ENCODE data around the gene TMEM220.
"Not testable (repeated sequence)": the region's sequence is repeated elsewhere in the genome, so short reads cannot be mapped to it uniquely, and the experiment has no call there.

The TMEM220 gene

GRCh38 chr17:10727192-10727591, 2.6 kb downstream of the TMEM220 start:
- DNase-seq: no peak

- DNase-seq: no peak
Measured at GRCh38 chr17:10726196-10726595, 3.6 kb downstream of the TMEM220 start.

- no peak for DNase-seq
Measured at GRCh38 chr17:10725262-10725661, 4.6 kb downstream of the TMEM220 start.

- DNase-seq: no peak
Measured at GRCh38 chr17:10724546-10725195, 5.2 kb downstream of the TMEM220 start.

GRCh38 chr17:10718547-10718946, 11.3 kb downstream of the TMEM220 start:
- DNase-seq: no peak

DNA sequence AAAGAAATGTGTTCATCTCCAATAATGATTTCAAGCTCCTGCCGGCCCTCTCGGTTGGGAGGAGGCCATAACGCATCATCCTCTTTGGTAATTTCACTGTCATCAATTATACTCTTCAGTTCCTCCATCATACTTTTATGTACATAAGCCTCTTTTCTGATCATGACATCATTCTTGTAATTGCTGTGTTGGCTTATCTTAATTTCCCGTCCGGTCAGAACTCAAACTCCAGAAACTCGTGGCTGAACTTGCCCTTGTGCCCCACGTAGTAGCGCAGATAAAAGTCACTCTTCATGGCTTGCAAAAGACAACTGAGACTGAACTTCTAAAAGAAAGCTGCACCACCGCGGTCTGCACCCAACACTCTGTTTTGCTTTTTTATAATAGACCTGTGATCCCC, 13.6 kb downstream of the TMEM220 start:
- DNase-seq: no peak

DNA sequence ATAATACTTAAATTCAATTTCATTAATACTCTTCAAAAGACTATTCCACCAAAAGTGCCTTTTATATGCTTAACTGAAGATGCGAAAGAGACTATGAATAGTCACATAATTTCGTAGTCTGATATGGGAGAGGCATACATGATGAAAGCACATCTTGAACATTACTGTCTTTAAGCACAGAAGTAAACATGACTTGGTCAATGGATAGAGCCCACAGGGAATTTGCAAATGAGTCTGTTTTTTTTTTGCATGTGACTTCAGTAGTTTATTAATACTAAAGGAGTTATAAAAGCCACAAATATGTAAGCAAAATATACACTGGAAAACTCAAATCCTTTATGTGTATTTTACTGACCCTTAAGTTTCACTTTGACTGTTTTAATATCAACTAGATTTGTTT, 16.5 kb downstream of the TMEM220 start:
- no peak for DNase-seq

GRCh38 chr17:10705727-10706126, 24.1 kb downstream of the TMEM220 start:
- no peak for DNase-seq

DNA sequence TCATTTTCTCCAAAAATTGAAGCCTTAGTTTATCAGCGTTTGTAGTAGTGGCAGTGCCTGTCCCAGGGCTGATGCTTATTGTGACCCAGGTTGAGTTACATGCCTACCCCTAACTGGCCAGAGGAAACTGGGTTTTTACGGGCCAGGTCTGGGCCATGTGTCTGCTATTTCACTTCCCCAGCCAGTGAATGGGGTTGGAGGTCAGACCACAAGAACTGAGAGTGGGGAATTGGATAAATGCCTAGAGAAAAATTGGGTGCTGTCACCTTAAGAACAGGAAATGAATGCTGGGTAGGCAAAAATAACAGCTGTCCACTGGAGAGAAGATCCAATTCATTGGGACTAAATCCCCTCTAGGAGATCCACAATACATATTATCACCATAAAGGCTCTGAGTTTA, 27.2 kb downstream of the TMEM220 start:
- no peak for DNase-seq

- no peak for DNase-seq
Measured at GRCh38 chr17:10699856-10700255, 30.0 kb downstream of the TMEM220 start.

DNA sequence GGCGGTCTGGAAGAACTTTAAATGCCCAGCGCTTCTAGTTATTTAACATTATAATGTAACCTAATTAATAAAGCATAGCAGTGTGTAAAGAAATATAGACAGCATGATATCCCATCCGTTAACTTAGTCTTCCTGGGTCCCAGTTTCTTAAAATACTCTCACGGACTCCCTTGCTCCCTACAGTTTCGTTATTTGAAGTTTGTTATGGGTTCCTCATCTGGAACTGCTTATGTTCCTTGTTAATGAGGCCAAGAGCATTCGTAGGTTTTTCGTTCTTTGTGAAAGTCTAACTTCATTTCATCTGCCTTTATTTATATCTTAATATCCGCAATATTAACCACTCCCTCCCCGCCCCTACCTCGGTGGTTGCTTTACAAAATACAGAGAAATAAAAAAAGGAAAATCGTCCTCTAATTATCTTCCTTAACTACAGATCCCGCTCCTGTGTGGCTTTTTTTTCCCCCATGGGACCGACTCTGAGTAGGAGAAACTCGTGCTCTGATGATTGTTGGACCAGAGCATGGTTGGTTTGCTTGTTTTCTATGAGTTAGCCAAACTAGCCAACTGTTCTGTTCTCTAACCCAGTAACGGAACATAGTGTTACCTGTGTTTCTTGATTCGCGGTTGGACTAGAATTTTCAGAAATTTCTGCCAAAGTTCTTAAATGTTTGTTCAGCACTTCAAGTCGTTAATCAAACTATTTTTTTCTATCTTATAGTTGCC, 31.6 kb downstream of the TMEM220 start:
- peak; percentile 9 for DNase-seq

GRCh38 chr17:10697092-10698081, 32.4 kb downstream of the TMEM220 start, which contains the start of the genes ADPRM and SCO1:
ADPRM (plus strand) TSS chr17:10697594; CDS start chr17:10704927, 7,333 bp downstream.
SCO1 (minus strand) TSS chr17:10697533; CDS start chr17:10697507, 26 bp downstream.
- DNase-seq: peak; percentile 95

DNA sequence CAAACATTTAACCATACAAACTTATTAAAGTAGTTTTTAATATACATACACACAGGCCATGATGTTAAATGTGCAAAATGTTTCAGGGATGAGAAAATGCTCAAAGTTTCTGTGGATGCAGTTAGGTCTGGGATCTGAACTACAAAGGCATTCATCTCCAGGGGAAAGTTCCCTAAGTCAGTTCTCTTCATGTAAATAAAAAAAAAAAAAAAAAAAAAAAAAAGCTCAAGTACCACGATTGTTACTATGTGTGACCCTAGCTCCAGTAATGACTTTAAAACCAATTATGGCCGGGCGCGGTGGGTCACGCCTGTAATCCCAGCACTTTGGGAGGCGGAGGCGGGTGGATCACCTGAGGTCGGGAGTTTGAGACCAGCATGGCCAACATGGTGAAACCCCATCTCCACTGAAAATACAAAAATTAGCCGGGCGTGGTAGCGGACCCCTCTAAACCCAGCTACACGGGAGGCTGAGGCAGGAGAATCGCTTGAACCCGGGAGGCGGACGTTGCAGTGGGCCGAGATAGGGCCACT, 33.9 kb downstream of the TMEM220 start:
- DNase-seq: not testable (repeated sequence)

- DNase-seq: no peak
Measured at GRCh38 chr17:10687499-10687898, 42.3 kb downstream of the TMEM220 start.

DNA sequence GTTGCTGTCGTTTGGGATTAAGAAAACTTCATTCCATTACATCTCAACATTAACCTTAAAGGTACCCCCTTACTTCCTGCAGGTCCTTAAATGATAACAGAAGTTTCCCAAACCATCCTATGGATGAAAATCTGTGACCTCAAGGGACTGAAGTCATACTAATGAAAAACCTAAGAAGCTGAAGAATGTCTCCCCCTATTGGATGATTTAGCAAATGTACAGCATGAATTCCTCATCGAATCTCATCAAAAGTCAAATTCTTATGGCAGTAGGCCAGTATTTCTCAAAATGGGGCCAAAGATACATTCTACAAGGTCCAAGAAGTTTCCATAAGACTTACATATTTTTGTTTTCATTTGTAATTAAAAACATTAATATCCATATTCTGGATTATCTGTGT, 46.0 kb downstream of the TMEM220 start:
- no peak for DNase-seq

- no peak for DNase-seq
Measured at GRCh38 chr17:10681866-10682446, 47.9 kb downstream of the TMEM220 start.

GRCh38 chr17:10674704-10675103, 55.1 kb downstream of the TMEM220 start:
- no peak for DNase-seq

GRCh38 chr17:10673312-10673711, 56.5 kb downstream of the TMEM220 start:
- DNase-seq: no peak

DNA sequence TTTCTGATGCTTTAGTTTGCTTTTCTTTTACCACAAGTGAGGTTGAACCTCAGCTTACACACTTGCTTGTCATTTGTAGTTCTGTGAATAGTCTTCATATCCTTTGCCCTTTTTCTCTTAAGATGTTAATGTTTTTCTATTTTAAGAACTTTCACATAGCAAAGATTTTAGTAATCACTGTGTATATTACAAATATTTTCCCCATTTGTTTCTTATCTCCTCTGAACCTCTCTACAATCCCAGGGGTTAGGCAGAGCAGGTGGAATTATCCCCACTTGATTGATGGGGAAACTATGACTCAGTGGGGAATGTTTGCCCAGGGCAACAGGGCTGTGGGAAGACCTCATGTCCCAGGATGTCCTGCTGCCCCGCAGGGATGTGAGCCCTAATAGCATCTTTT, 61.0 kb downstream of the TMEM220 start:
- no peak for DNase-seq

- DNase-seq: no peak
Measured at GRCh38 chr17:10666906-10667305, 62.9 kb downstream of the TMEM220 start.

- no peak for DNase-seq
Measured at GRCh38 chr17:10664571-10664970, 65.3 kb downstream of the TMEM220 start.

Measured in NCI-H146 (cell line).